ENCODE results near the gene MT1X.

MT1X gene

GRCh38 chr16:56679818-56680217 is 2.5 kb upstream of the MT1X start:
- no peak for DNase-seq

- no peak for DNase-seq
Observed at GRCh38 chr16:56682703-56683397, 580 bp downstream of the MT1X start.

- DNase-seq, result no peak
Observed at GRCh38 chr16:56683424-56684172, 1.3 kb downstream of the MT1X start.

DNA sequence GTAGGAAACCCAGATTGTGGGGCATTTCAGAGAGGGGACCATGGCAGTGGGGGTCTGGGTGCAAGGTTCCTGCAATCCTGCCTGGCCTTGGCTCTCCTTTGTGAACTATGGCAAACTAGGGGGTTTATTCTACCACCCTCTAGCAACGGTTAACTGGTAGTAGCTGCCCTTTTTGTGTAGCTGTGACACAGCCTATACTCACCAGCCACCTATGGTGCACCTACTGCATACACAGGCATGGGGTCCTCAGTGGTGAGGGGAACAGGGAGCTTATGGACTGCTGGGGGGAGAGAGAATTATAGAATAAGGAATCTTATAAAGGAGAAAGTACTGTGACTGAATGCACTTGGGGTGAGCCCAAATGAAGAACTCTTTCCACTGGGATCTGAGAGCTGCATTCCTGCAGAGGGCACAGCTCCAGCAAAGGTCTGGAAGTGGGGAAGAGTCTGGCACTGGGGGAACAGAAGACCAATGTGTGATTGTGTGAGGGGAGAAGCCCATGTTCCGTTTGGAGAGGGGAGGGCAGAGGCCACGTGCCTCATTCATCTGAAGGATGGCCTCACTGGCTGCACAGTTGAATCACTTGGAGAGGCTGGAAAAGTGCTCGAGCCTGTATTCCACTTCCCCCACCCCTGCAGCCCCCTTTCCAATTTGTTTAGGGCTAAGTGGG is 2.1 kb downstream of the MT1X start:
- no peak for DNase-seq

DNA sequence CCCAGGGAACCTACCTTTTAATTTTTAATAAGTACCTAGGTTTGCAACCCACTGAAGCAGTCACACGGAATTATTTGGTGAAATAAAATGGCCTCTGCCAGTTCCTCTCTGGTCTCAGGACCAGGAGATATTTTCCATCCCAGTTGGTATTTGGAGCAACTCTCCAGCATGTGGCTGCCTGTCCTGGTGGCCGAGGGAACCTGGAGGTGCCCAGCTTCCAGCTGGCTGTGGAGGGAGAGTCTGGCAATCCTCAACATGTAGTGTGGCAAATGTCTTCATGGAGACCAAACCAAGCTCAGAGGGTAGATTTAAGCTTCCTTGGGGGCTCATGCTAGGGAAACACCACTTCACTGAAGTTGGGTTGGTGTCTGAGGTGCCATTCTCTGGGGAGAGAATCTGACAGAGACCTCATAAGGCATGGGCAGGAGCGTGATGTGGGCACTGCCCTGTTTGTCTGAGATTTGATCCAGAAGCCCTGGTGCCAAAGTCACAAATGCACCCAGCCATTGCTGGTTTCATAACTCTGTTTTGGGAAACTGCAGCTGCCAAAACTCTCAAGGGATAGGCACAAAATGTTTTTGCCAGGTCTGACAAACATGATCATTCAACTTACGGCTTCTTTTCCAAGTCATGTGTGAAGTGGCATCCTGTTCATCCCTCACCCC is 2.8 kb downstream of the MT1X start:
- DNase-seq, result no peak

DNA sequence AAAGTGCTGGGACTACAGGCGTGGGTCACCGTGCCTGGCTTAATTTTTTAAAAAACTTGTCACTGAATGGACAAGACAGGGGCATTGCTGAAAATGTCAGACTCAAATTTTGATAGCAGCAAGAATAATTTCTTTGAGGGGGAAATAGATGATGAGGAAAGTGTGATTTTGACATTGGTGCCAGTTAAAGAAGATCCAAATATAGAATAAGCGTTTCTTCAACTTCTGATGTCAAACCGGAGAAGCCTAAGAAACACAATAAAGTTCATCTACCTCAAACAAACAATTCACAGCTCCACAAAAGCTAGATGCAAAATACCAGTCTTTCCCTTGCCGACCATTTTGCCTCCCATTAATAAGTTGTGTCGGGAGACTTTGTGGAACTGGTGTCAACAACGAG is 4.5 kb downstream of the MT1X start:
- DNase-seq, result no peak

DNA sequence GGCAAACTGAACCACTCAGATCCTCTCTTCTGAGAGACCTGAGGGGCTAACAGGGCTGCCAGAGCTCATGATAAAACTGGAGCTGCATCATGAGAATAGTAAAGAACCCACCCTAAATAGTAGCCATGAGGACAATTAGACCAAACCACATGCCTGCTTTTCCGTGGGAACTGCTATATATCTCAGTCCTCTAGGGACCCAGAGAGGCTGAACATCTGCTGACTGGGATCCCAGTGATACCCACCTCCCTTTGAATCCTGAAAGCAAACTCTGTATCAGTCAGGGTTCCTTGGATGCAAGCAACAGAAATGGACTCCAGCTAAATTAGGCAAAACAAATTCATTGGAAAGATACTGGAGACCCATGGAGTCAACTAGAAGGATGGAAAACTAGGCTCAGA is 6.5 kb downstream of the MT1X start:
- DNase-seq, result no peak

GRCh38 chr16:56689171-56689570 is 6.9 kb downstream of the MT1X start:
- no peak for DNase-seq

DNA sequence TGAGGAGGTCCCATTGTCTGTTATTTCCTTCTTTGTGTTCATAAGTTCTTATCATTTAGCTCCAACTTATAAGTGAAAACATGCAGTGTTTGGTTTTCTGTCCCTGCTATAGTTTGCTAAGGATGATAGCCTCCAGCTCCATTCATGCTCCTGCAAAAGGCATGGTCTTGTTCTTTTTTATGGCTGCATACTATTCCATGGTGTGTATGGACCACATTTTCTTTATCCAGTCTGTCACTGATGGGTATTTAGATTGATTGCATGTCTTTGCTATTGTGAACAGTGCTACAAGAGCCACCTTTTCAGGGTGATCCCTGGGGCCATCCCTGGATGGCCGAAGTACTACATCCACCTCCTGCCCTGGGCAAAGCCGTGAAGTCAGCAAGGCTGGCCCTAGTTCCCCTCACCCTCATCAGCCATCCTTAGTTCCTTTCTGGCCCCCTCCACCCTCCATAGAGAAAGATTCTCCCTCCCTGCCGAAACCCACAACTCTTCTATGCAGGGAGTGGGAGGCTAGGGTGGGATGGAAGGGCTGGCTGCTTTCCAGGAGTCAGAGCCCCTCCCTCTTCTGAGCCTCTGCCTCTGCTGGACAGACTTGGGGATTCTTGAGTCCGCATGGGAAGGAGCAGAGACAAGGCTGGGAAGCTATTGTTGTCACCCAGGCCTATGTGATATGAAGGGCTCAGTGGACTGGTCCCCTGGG is 8.3 kb downstream of the MT1X start:
- DNase-seq, result no peak

DNA sequence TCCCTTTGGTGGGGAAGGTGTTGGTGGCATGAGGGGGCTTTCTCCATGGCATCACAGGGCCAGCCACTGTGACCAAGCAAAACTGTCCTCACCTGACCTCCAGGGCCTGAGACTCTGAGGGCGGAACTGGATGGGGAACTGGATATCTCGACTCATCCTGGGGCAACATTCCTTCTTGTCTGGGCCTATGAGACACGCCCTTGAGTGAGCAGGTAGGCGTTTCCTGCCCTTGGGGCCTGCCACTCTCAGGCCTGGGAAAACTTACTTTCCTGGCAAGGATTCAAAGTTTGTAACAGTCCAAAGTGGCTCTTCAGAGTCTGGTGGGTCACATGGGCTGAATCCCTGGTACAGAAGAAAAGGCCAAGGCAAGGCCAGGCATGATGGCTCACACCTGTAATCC is 9.6 kb downstream of the MT1X start:
- no peak for DNase-seq

DNA sequence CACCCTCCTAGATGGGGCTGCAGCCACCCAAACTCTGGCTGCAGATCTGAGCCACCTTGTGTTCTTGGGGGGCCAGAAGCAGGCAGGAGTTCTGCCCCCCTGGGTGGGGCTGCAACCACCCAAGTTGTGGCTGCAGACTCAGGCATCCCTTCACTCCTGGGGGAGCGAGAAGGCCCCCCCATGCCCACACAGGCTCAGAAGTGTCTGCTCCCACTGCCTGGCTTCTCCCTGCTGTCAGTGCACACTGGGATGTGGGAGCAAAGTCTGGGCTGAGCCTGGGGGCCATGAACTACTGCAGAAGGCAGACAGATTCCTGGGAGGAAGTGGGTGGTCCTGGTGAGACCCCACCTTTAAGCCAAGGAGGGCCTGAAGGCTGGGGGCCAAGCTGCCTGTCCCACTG is 13.0 kb downstream of the MT1X start:
- no peak for DNase-seq

GRCh38 chr16:56697456-56698155 is 15.3 kb downstream of the MT1X start:
- no peak for DNase-seq

GRCh38 chr16:56700195-56700594 is 17.9 kb downstream of the MT1X start:
- no peak for DNase-seq

- DNase-seq, result no peak
Observed at GRCh38 chr16:56700631-56701030, 18.4 kb downstream of the MT1X start.

- DNase-seq, result no peak
Observed at GRCh38 chr16:56701534-56701933, 19.3 kb downstream of the MT1X start.

DNA sequence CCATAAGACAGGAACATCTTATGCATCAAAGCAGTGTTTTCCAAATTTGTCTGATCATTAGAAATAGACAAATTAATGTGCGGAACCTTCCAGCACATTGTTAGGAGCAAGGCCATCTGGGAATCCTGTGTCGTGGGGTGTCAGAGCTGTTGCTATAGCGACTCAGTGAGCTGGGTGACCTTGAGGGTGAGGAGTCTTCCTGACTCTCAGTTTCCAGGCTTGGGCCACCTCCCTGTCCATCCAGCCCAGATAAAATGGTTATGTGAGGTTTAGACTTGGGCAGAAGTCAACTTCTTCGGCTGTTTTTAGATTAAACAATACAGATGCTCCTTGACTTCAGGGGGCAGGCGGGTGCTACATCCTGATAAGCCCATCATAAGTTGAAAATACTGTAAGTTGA is 20.6 kb downstream of the MT1X start:
- no peak for DNase-seq

DNA sequence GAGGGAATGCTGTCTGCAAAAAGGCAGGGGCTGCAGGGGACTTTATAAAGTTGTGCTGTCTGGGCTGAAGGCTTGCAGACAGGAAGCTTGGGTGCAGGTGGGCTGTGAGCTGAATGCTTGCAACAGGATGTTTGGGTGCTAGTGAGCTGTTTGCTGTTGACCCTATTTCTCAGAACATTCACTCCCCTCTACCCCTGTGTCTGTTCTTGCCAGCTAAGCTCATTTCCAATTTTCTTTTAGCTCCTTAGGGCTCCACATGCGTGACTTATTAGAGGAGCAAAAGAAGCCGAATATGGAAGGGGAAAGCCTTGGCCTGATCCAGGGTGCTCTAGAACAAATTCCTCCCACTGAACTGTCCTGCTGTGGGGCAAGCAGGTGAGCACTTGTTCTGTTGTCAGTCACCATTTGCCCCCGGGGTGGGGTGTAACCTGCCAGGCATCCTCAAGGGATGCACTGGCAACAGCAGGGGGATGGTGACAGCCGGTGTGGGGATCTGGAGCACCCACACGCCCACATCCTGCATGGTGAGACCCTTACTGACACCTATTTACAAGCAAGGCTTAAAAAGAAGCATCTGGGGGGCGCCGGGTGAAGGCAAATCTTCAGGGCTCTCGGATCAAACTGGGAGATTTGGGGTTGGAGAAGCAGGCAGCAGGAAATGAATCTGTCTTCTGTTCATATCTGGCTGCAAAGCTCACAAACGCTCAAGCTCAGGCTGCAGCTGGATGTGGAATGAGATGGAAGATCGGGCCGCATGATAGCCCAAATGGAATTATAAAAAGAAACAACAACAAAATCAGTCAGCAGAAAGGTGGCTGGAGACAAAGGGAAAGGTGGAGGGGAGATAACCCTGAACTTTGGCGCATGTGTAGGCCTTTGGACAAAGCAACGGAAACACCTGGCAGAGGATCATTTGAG is 26.5 kb downstream of the MT1X start:
- no peak for DNase-seq

GRCh38 chr16:56709443-56710040 is 27.3 kb downstream of the MT1X start:
- DNase-seq, result no peak

- no peak for DNase-seq
Observed at GRCh38 chr16:56710181-56710737, 28.0 kb downstream of the MT1X start.

DNA sequence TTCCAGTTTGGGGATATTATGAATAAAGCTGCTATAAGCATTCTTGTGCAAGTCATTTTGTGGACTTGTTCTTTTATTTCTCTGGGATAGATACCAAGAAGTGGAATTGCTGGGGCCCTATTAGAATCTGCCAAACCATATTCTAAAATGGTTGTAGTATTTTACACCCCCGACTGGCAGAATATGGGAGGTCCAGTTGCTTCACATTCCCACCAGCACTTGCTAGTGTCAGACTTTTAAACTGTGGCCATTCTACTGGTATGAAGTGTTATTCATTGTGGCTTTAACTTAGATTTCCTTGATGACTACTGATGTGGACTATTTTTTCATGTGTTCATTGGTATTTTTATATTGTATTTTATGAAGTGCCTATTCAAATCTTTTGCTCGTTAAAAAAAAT is 29.6 kb downstream of the MT1X start:
- DNase-seq, result no peak

Data from OCI-M1 (cell line).